HepG2 (cell line): Measurements from ENCODE around the gene ATAD3A. TPM values are rescaled to one million over a fixed set of nuclear protein-coding genes. Genes with fewer than 3 reads are reported as not detected.
A peak's percentile ranks its signal among the peaks of the same experiment; 100 is the strongest.

Experiments used
- CHD4 ChIP-seq: fragments of 200-600 bp; sonication (generic); IDR thresholded peaks from 2 replicates; pipeline ENCODE4 v1.7.0; 2017; ENCODE audit warnings: mild to moderate bottlenecking, low read length, borderline replicate concordance
- ELK4 ChIP-seq: sonication (generic); formaldehyde crosslinking; IDR thresholded peaks from 2 replicates; pipeline ENCODE4 v1.9.0; 2021; ENCODE audit warnings: missing genetic modification reagents, borderline replicate concordance
- GZF1 ChIP-seq: sonication (generic); formaldehyde crosslinking; IDR thresholded peaks from 2 replicates; pipeline ENCODE4 v1.5.1; 2020; ENCODE audit warnings: mild to moderate bottlenecking, missing genetic modification reagents
- HHEX ChIP-seq: IDR thresholded peaks from 2 replicates; pipeline ENCODE4 v1.6.1; 2016; ENCODE audit warnings: control low read depth
- HNRNPL ChIP-seq: fragments of 200-400 bp; formaldehyde crosslinking; IDR thresholded peaks from 2 replicates; pipeline ENCODE4 v1.6.1; 2017; ENCODE audit warnings: mild to moderate bottlenecking, low read depth, low read length
- KLF6 ChIP-seq: IDR thresholded peaks from 2 replicates; pipeline ENCODE4 v1.8.0; 2016; ENCODE audit warnings: missing biosample characterization, missing genetic modification reagents
- MAFF ChIP-seq: IDR thresholded peaks from 2 replicates; pipeline ENCODE4 v1.6.1; 2011; ENCODE audit warnings: low read depth, low read length, improper control_type of control experiment
- MED1 ChIP-seq: sonication (generic); formaldehyde crosslinking; IDR thresholded peaks from 2 replicates; pipeline ENCODE4 v1.4.0; 2020; ENCODE audit warnings: missing genetic modification reagents
- MZF1 ChIP-seq: sonication (generic); formaldehyde crosslinking; IDR thresholded peaks from 2 replicates; pipeline ENCODE4 v1.8.1; 2023; ENCODE audit warnings: mild to moderate bottlenecking, missing genetic modification reagents, borderline replicate concordance
- NFE2L1 ChIP-seq: sonication (generic); formaldehyde crosslinking; IDR thresholded peaks from 2 replicates; pipeline ENCODE4 v1.4.0; 2020; ENCODE audit warnings: missing genetic modification reagents, mild to moderate bottlenecking, borderline replicate concordance
- PHF20 ChIP-seq: sonication (generic); formaldehyde crosslinking; IDR thresholded peaks from 2 replicates; pipeline ENCODE4 v1.5.0; 2020; ENCODE audit warnings: mild to moderate bottlenecking, missing genetic modification reagents
- PTBP1 ChIP-seq: fragments of 200-400 bp; formaldehyde crosslinking; IDR thresholded peaks from 2 replicates; pipeline ENCODE4 v1.6.1; 2018; ENCODE audit warnings: low read length, low read depth; ENCODE audit not compliant: poor library complexity, severe bottlenecking
- RFX1 ChIP-seq: fragments of 450-650 bp; IDR thresholded peaks from 2 replicates; pipeline ENCODE4 v1.6.1; 2017
- SAP130 ChIP-seq: IDR thresholded peaks from 2 replicates; pipeline ENCODE4 v1.6.1; 2016; ENCODE audit warnings: low read depth
- SIN3A ChIP-seq: IDR thresholded peaks from 2 replicates; pipeline ENCODE4 v1.6.1; 2011; ENCODE audit warnings: low read depth, mild to moderate bottlenecking, control low read depth, low read length, borderline replicate concordance
- SMARCE1 ChIP-seq: fragments of 450-650 bp; IDR thresholded peaks from 2 replicates; pipeline ENCODE4 v1.6.1; 2017; ENCODE audit warnings: borderline replicate concordance
- ZFP36L1 ChIP-seq: sonication (generic); formaldehyde crosslinking; IDR thresholded peaks from 2 replicates; pipeline ENCODE4 v1.8.0; 2022; ENCODE audit warnings: mild to moderate bottlenecking, missing genetic modification reagents, moderate library complexity
- ZMYM2 ChIP-seq: sonication (generic); formaldehyde crosslinking; IDR thresholded peaks from 2 replicates; pipeline ENCODE4 v1.8.0; 2022; ENCODE audit warnings: mild to moderate bottlenecking, missing genetic modification reagents
- ZNF263 ChIP-seq: sonication (generic); formaldehyde crosslinking; IDR thresholded peaks from 2 replicates; pipeline ENCODE4 v1.4.0; 2020; ENCODE audit warnings: missing genetic modification reagents
- ZNF292 ChIP-seq: sonication (generic); formaldehyde crosslinking; IDR thresholded peaks from 2 replicates; pipeline ENCODE4 v1.8.1; 2022; ENCODE audit warnings: mild to moderate bottlenecking, low read depth, missing genetic modification reagents, borderline replicate concordance
- ZNF44 ChIP-seq: sonication (generic); formaldehyde crosslinking; IDR thresholded peaks from 2 replicates; pipeline ENCODE4 v1.5.1; 2020; ENCODE audit warnings: mild to moderate bottlenecking, missing genetic modification reagents
- ZNF704 ChIP-seq: sonication (generic); formaldehyde crosslinking; IDR thresholded peaks from 2 replicates; pipeline ENCODE4 v1.8.1; 2023; ENCODE audit warnings: mild to moderate bottlenecking, inconsistent platforms, moderate library complexity, missing genetic modification reagents, borderline replicate concordance
- ZNF746 ChIP-seq: sonication (generic); formaldehyde crosslinking; IDR thresholded peaks from 2 replicates; pipeline ENCODE4 v1.8.0; 2022; ENCODE audit warnings: mild to moderate bottlenecking, missing genetic modification reagents
- ZNF850 ChIP-seq: sonication (generic); formaldehyde crosslinking; conservative IDR thresholded peaks from 2 replicates; pipeline ENCODE4 v1.9.0; 2021; ENCODE audit warnings: mild to moderate bottlenecking, missing genetic modification reagents
- ZUFSP ChIP-seq: sonication (generic); formaldehyde crosslinking; IDR thresholded peaks from 2 replicates; pipeline ENCODE4 v1.9.0; 2021; ENCODE audit warnings: missing genetic modification reagents, mild to moderate bottlenecking, borderline replicate concordance
- ZZZ3 ChIP-seq: sonication (generic); formaldehyde crosslinking; IDR thresholded peaks from 2 replicates; pipeline ENCODE4 v1.4.0; 2020; ENCODE audit warnings: missing genetic modification reagents, mild to moderate bottlenecking, borderline replicate concordance
- polyA plus RNA-seq, 8 experiments: library from polyadenylated mRNA; depleted of rRNA in 3 of 8; stranded (reverse) in 7 of 8; unstranded in 1 of 8; fragments of >200 nt; fragmentation: Illumina TruSeq in 4 of 8; extraction: Trizol in 4 of 8; gene quantifications; 2 replicates each; pipeline versions ENCODE4 v1.2.1 to v1.2.3, GENCODE V29; 2011 to 2016; ENCODE audit warnings: low read depth in 4 of 8, missing spikeins in 1 of 8, mixed read lengths in 1 of 8; ENCODE audit not compliant: insufficient read depth in 1 of 8
- total RNA-seq, 5 experiments: library from RNA; depleted of rRNA; stranded (reverse); fragments of >200 nt; fragmentation: Illumina TruSeq; extraction: Trizol; gene quantifications; 2 replicates each; pipeline ENCODE4 v1.2.3, GENCODE V29; 2016; ENCODE audit warnings: low read depth in 1 of 5
- TF ChIP-seq, protein P1 (sequence below): sonication (generic); formaldehyde crosslinking; IDR thresholded peaks from 2 replicates; pipeline ENCODE4 v1.4.0; 2020; ENCODE audit warnings: mild to moderate bottlenecking, missing genetic modification reagents, borderline replicate concordance

ATAD3A gene
- total and polyA plus RNA-seq, 2 of the 13 experiments (the other 11 are each of a cell fraction or from before 2014, with no cell fraction given), result 10.6 to 49.0 TPM

DNA sequence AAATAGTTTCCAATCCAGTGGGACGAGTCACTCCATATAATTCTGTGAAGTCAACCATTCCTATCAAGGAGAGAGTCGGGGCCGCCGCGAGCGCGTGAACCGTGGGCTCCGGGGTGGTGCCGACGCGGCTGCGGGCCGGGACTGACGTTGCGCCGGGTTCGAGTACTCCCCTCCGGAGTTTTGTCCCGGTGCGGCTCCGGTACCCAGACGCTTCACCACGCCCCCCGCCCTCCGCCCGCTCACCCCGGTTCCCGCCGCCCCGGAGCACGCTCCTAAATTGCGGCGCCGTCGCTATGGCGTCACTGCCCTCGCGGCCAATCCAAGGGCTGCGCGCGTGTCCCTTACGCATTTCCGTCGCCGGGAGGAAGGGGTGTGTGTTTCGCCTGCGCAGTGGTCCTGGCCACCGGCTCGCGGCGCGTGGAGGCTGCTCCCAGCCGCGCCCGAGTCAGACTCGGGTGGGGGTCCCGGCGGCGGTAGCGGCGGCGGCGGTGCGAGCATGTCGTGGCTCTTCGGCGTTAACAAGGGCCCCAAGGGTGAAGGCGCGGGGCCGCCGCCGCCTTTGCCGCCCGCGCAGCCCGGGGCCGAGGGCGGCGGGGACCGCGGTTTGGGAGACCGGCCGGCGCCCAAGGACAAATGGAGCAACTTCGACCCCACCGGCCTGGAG lies 40.4 kb upstream of the ATAD3A start, which contains the start of gene ATAD3B (continued):
- no peak for TF ChIP-seq MZF1
- TF ChIP-seq CHD4, result no peak
- TF ChIP-seq ZZZ3, result peak; percentile 55; the same call in 1 of the 2 replicates
- peak; percentile 61; the same call in 1 of the 2 replicates for TF ChIP-seq MED1 (CRISPR knock-in tag)
- TF ChIP-seq SAP130, result peak; percentile 98
- no peak for TF ChIP-seq ZMYM2
- TF ChIP-seq ZFP36L1 (CRISPR knock-in tag), result no peak
- no peak for TF ChIP-seq NFE2L1 (CRISPR knock-in tag)
- TF ChIP-seq ZUFSP (CRISPR knock-in tag), result no peak
- TF ChIP-seq, protein P1, sequence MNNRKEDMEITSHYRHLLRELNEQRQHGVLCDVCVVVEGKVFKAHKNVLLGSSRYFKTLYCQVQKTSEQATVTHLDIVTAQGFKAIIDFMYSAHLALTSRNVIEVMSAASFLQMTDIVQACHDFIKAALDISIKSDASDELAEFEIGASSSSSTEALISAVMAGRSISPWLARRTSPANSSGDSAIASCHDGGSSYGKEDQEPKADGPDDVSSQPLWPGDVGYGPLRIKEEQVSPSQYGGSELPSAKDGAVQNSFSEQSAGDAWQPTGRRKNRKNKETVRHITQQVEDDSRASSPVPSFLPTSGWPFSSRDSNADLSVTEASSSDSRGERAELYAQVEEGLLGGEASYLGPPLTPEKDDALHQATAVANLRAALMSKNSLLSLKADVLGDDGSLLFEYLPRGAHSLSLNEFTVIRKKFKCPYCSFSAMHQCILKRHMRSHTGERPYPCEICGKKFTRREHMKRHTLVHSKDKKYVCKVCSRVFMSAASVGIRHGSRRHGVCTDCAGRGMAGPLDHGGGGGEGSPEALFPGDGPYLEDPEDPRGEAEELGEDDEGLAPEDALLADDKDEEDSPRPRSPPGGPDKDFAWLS (CRISPR knock-in tag), result no peak
- TF ChIP-seq SMARCE1, result no peak
- no peak for TF ChIP-seq PTBP1
- TF ChIP-seq ELK4 (CRISPR knock-in tag), result no peak
- no peak for TF ChIP-seq ZNF292 (CRISPR knock-in tag)
- TF ChIP-seq PHF20, result peak; percentile 96
- TF ChIP-seq MAFF, result no peak
- 0 out of 2 replicates have a peak, but pooled peaks have one; percentile 42 for TF ChIP-seq ZNF263
- TF ChIP-seq KLF6 (CRISPR knock-in tag), result no peak
- no peak for TF ChIP-seq ZNF746 (CRISPR knock-in tag)
- TF ChIP-seq RFX1, result peak; percentile 15; the same call in 1 of the 2 replicates
- no peak for TF ChIP-seq GZF1 (CRISPR knock-in tag)
- TF ChIP-seq ZNF850 (CRISPR knock-in tag), result no peak
- no peak for TF ChIP-seq HNRNPL
- no peak for TF ChIP-seq ZNF44 (CRISPR knock-in tag)
- no peak for TF ChIP-seq HHEX (CRISPR knock-in tag)
- TF ChIP-seq SIN3A, result peak; percentile 82; the same call in 1 of the 2 replicates
- no peak for TF ChIP-seq ZNF704 (CRISPR knock-in tag)
